Stimulated activated CD4-positive, alpha-beta T cell treated with anti-CD3 and anti-CD28 coated beads, Interleukin-4, amount 100 ng/mL, for 1 hour (primary cell): ENCODE results near the gene RALGAPB.
"Not testable (repeated sequence)": the region's sequence is repeated elsewhere in the genome, so short reads cannot be mapped to it uniquely, and the experiment has no call there.

Experiments
- DNase-seq: peaks from one replicate; pipeline ENCODE4 v3.0.0-alpha.2; 2020

RALGAPB gene

GRCh38 chr20:38447931-38448675 is 24.5 kb upstream of the RALGAPB start:
- DNase-seq, result no peak

DNA sequence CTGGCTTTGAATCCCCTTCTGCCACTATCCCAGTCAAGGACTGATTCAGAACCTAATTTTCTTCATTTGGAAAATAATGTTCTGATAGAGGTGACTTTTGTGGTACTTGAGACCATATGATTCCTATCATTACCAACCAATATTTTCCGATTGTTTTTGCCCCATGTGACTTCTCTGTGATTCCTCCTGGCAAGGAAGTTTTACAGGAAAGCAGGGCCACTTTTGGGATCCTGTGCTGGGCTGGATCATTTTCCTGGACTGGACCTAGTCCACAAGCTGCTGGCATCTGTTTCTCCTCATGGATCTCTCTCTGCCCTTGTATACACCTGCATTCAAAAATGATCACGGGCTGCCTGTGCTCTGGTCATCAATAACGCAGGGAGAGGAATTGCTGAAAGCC is 23.6 kb upstream of the RALGAPB start:
- DNase-seq, result no peak

DNA sequence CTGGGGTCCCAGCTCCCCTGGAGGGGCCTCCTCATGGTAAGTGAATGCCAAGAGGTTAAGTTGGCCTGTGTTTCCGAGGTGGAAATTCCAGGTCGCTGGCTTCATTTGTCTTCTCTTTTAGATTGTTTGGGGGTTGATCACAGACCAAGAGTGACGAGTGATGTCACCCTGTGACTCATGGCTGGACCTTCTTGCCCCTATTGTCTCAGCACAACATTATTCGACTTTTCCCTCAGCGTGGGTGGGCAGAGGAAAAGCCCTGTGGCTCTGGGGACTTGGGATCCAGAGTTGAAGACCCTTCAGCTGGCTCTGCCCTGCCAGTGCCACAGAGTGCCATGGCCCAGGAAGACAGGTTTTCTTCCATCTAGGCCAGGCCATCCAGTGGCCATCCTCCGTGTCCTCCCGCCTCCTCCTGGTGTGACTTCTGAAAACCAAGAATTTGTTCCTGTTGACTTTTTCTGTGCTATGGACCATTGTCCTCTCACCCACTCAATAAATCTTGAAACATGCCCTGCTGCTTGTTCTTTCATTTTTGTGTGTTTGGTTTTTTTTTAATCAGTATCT is 22.1 kb upstream of the RALGAPB start:
- DNase-seq, result no peak

DNA sequence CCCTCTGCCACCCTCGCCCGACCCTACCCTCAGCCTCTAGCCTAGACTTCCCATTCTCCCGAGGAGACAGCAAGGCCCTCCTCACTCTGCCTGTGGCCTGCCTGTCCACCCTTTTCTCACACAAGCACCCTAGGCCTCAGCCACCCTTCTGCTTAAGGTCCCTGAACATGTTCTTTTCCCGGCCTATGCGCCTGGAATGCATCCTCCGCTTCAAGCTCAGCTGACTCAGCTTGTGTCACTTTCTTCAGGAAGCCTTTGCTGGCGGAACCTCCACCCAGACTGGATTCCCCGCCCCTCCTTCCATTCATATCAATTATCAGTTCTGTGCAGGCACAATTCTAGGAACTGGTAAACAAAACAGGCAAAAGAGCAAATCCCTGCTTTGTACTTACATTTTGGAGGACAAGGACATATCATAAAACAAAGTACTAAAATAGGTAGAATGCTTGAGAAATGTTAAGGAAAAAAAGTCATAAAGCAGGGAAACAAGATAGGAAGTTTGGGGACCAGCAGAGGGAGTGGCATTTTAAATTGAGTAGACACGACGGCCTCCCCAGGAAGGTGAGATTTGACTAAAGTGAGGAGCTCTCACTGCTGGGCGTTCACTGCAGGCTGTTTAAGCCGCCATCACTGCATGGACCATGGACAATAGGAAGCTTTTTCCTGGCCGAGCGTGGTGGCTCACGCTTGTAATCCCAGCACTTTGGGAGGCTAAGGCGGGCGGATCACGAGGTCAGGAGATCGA is 19.6 kb upstream of the RALGAPB start:
- no peak for DNase-seq

DNA sequence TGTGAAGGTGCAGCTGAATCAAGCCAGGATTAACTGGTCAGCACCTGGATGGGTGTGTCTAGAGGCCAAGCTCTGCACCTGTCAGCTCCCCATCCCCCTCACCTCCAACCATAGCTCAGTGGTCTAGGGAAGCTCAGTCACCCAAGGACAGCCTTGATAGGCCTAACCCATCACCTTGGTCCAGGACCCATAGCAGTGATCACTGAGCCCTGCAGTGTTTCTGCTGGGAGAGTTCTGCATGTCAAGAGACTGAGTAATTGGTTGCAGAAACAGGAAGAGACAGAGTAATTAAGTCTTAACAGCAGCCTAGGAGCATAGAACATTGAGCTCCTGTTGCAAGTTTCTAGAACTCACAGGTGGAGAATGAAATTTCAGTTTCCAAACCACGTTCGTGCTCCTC is 18.7 kb upstream of the RALGAPB start:
- no peak for DNase-seq

GRCh38 chr20:38454556-38455473 is 17.8 kb upstream of the RALGAPB start:
- DNase-seq, result no peak

- no peak for DNase-seq
Measured at GRCh38 chr20:38458314-38458713, 14.3 kb upstream of the RALGAPB start.

DNA sequence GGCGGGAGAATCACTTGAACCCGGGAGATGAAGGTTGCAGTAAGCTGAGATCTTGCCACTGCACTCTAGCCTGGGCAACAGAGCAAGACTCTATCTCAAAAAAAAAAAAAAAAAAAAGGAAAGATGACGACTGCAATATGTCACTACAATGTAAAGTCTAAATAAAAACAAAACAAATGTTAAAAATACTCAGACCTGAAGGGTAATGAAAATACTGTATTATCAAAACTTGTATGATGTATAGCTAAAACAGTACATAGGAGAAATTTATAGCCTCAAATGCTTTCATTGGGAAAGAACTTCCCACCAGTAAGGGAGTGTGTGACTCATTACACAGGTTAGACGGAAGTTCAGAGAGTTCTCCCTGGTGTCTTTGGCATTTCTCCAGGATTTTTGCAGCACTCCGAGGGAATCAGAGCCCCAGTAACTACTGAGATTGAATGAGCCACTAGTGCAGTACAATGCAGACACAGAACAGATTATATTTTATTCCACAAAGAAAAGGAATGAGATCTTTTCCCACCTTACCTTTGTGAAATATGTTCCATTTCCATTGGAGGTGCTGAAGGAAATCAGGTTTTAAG is 12.5 kb upstream of the RALGAPB start:
- no peak for DNase-seq

GRCh38 chr20:38460631-38461030 is 12.0 kb upstream of the RALGAPB start:
- DNase-seq, result not testable (repeated sequence)

DNA sequence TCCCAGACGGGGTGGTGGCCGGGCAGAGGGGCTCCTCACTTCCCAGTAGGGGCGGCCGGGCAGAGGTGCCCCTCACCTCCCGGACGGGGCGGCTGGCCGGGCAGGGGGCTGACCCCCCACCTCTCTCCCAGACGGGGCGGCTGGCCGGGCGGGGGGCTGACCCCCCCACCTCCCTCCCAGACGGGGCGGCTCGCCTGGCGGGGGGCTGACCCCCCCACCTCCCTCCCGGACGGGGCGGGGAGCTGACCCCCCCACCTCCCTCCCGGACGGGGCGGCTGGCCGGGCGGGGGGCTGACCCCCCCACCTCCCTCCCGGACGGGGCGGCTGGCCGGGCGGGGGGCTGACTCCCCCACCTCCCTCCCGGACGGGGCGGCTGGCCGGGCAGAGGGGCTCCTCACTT is 11.5 kb upstream of the RALGAPB start:
- not testable (repeated sequence) for DNase-seq

DNA sequence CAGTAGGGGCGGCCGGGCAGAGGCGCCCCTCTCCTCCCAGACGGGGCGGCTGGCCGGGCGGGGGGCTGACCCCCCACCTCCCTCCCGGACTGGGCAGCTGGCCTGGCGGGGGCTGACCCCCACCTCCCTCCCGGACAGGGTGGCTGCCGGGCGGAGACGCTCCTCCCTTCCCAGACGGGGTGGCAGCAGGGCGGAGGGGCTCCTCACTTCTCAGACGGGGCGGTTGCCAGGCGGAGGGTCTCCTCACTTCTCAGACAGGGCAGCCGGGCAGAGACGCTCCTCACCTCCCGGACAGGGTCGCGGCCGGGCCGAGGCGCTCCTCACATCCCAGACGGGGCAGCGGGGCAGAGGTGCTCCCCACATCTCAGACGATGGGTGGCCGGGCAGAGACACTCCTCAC is 11.1 kb upstream of the RALGAPB start:
- DNase-seq, result not testable (repeated sequence)

DNA sequence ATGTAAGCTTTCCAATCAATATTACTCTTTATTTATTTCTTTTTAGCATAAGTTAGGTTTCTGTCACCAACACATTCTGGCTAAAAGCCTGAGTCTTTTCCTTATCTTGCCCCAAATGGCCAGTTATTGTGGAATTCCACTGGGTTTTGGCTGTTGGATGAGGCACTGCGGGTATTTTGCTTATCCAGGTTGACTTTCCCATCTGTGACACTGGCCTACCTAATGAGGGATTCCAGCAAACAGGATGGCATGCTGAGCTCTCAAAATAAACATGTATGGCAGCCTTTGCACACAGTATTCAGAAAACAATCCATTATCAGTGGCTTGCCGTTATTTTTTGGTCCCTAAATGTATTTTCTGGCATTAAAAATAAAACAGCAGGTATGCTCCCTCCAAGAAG is 6.5 kb upstream of the RALGAPB start:
- no peak for DNase-seq

DNA sequence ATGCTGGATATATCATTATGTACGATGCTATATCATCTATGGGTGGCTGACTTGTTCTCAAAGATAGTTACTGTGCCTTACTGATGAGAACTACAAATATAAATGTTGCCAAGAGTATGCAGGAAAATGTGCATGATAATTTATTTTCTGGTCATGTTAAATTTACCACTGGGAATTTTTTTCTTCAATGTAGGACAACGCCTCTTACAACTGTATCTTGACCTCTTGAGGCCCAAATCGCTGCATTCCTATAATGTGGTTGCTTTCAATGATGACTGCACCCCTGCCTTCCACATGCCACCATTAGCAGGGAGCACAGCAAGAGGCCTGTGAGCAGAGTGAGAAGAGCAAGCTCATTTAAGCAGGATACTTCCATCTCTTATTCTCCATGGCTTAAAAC is 5.7 kb upstream of the RALGAPB start:
- DNase-seq, result no peak

DNA sequence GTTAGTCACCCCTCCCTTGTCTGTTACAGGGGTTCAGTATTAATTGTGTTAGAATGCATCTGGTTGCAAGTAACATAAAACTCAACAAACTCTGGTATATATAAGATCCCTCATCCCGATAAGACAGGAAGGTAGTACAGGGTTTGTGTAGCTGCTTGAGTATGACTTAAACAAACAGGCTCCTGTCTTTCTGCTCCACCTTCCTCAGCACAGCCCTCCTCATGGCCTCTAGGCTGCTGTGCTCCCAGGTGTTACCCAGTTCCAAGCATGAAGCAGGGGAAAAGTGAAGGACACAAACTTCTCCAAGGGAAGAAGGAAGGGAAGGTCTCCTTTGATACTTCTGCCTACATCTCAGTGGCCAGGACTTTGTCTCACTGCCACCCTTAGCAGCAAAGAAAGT is 1.4 kb upstream of the RALGAPB start:
- no peak for DNase-seq

DNA sequence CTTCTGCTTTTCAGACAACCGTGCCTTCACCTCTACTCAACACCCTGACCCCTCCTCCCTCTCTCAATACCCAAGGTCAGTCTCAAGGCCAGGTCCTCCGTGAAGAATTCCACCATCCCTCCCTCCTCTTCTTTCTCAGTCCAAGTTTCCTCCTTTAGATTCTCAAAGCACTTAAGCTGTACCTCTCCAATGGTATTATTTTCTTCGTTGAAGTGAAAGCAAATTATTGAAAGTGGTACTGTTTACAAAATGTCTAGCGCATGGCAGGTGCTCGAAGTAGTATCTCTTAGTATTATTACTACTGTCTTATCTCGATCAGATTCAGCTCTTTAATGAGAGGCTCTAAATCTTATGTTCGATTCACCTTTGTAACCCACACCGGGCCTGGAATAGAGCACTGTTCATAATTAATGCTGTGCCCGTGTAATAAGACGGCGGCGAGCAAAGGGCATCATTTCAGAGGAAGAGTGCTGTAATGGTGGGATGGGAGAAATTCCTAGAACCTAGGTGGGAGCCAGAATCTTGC is 593 bp upstream of the RALGAPB start:
- DNase-seq, result no peak

GRCh38 chr20:38473367-38473795 is 738 bp downstream of the RALGAPB start:
- no peak for DNase-seq

GRCh38 chr20:38477747-38478146 is 5.1 kb downstream of the RALGAPB start:
- DNase-seq, result no peak

GRCh38 chr20:38479596-38479995 is 7.0 kb downstream of the RALGAPB start:
- no peak for DNase-seq

DNA sequence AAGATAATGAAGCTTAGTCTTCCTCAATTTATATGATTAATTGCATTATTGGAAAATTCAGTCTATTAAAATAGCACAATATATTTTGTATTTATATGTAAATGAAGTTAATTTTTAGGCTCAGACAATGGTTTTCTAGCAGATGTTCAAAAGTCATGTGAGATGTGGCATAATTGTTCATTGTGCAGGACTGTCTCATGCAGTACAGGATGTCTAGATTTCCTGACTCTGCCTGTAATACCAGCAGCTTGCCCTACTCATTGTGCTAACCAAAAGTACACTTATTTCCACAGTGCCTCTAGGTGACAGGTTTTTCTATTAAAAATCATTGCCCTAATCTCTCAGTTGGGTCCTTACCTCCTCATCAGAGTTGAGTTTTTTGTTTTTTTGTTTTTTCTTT is 12.4 kb downstream of the RALGAPB start:
- no peak for DNase-seq

DNA sequence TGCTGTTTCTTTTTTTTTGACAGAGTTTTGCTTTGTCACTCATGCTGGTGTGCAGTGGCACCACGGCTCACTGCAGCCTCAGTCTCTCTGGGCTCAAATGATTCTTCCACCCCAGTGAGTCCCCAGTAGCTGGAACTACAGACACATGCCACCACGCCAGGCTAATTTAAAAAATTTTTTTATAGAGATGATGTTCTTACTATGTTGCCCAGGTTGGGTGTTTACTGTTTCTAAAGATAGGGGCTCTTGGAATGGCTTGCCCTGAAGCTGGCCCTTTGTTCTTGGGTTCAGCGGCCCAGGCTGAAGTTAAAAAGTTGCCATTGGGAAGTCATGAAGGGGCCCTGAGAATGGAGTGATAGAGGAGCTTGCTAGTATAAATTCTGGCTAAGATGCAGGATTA is 16.5 kb downstream of the RALGAPB start:
- no peak for DNase-seq

DNA sequence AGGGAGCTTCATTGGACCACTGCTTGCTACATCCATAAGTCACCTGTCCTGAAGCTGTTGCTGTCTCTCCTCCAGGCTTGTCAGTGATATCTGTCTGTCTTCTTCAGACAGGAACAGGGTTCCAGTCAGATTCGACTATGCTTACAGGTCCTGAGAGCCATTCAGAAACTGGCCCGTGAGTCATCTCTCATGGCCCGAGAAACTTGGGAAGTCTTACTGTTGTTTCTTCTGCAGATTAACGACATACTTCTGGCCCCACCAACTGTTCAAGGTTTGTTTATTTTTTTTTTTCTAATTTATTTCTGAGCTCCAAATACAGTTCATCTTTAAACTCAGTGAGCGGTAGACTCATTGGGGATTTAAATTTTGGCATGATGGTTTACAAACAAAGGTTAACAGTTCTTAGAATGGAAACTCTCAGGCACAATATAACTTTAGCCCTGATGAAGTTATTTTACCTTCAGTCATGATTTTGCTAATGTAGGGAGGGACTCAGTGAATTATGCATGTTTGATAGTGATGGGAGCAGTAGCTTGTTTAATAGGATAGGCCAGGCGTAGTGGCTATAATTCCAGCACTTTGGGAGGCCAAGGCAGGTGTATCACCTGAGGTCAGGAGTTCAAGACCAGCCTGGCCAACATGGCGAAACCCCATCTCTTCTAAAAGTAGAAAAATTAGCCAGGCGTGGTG is 24.7 kb downstream of the RALGAPB start:
- DNase-seq, result no peak

DNA sequence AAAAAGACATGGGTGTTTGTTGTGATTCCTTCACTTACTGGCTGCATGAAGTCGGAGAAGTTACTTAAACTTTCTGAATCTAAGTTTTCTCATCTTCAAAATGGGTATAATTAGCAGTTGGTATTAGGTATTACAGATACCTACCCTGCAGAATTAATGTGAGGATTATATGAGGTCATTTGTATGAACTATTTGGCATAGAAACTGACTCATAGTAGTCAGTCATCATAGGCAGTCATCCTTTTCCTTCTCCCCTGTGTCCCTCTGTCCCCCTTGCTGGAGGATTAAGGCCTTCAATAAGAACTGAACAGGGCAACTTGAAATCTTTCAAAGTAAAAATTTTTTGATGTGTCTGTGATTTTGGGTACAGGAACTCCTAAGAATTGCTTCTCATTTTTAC is 26.3 kb downstream of the RALGAPB start:
- no peak for DNase-seq
